Mesenchymal stem cell (in vitro differentiated cells and primary cell): ENCODE measurements around the gene ASCL3.
A peak's percentile ranks its signal among the peaks of the same experiment; 100 is the strongest.
"Not testable (repeated sequence)": the region's sequence is repeated elsewhere in the genome, so short reads cannot be mapped to it uniquely, and the experiment has no call there.

Experiments used
- DNase-seq: peaks from one replicate; pipeline ENCODE4 v3.0.0-alpha.2; 2013
- H2AFZ ChIP-seq: one replicate; pipeline ENCODE4 v1.6.1; 2013; ENCODE audit warnings: low read depth, mild to moderate bottlenecking, control low read depth, inconsistent platforms, low read length, moderate library complexity
- H2AK5ac ChIP-seq: 2 replicates; pipeline ENCODE4 v1.6.1; 2013; ENCODE audit warnings: low read length, moderate library complexity, mild to moderate bottlenecking, inconsistent platforms; ENCODE audit not compliant: severe bottlenecking
- H2BK120ac ChIP-seq: one replicate; pipeline ENCODE4 v1.6.1; 2013; ENCODE audit warnings: low read depth, mild to moderate bottlenecking, inconsistent platforms, low read length, moderate library complexity
- H2BK12ac ChIP-seq, 2 experiments: one replicate each; pipeline ENCODE4 v1.6.1; 2013; ENCODE audit warnings: inconsistent platforms in 2 of 2, low read length in 2 of 2, mild to moderate bottlenecking in 2 of 2, moderate library complexity in 2 of 2, control low read depth in 1 of 2
- H2BK15ac ChIP-seq: one replicate; pipeline ENCODE4 v1.6.1; 2013; ENCODE audit warnings: mild to moderate bottlenecking, low read depth, inconsistent platforms; ENCODE audit not compliant: poor library complexity, severe bottlenecking
- H2BK5ac ChIP-seq: 2 replicates; pipeline ENCODE4 v1.6.1; 2013; ENCODE audit warnings: low read depth, mild to moderate bottlenecking, low read length, control low read depth, inconsistent platforms; ENCODE audit not compliant: poor library complexity, severe bottlenecking
- H3K14ac ChIP-seq, 2 experiments: one replicate each; pipeline ENCODE4 v1.6.1; 2013; ENCODE audit warnings: inconsistent platforms in 2 of 2, low read length in 2 of 2, control low read depth in 1 of 2, mild to moderate bottlenecking in 1 of 2, moderate library complexity in 1 of 2
- H3K18ac ChIP-seq, 2 experiments: one replicate each; pipeline ENCODE4 v1.6.1; 2013; ENCODE audit warnings: inconsistent platforms in 2 of 2, low read length in 2 of 2, control low read depth in 1 of 2, low read depth in 1 of 2, mild to moderate bottlenecking in 1 of 2
- H3K23ac ChIP-seq, 2 experiments: one replicate each; pipeline ENCODE4 v1.6.1; 2013; ENCODE audit warnings: inconsistent platforms in 2 of 2, low read length in 2 of 2, mild to moderate bottlenecking in 2 of 2, moderate library complexity in 2 of 2, control low read depth in 1 of 2
- H3K27ac ChIP-seq: 2 replicates; pipeline ENCODE4 v1.5.1; 2013; ENCODE audit warnings: mild to moderate bottlenecking, moderate library complexity, low read length, control low read depth, inconsistent platforms; ENCODE audit not compliant: poor library complexity, severe bottlenecking
- H3K27me3 ChIP-seq, 2 experiments: 2 replicates each; pipeline versions ENCODE4 v1.6.1 to v1.7.0; 2013; ENCODE audit warnings: low read length in 2 of 2, mild to moderate bottlenecking in 2 of 2, moderate library complexity in 2 of 2, control low read depth in 1 of 2, inconsistent platforms in 1 of 2; ENCODE audit not compliant: control insufficient read depth in 1 of 2, insufficient read depth in 1 of 2
- H3K36me3 ChIP-seq, 2 experiments: 2 replicates each; pipeline versions ENCODE4 v1.6.1 to v1.7.0; 2013; ENCODE audit warnings: low read length in 2 of 2, control low read depth in 1 of 2, inconsistent platforms in 1 of 2, low read depth in 1 of 2, mild to moderate bottlenecking in 1 of 2; ENCODE audit not compliant: insufficient read depth in 2 of 2, control insufficient read depth in 1 of 2
- H3K4ac ChIP-seq, 2 experiments: one replicate each; pipeline ENCODE4 v1.6.1; 2013; ENCODE audit warnings: inconsistent platforms in 2 of 2, low read length in 2 of 2, mild to moderate bottlenecking in 2 of 2, moderate library complexity in 2 of 2, control low read depth in 1 of 2, low read depth in 1 of 2
- H3K4me1 ChIP-seq: 2 replicates; pipeline ENCODE4 v1.6.1; 2013; ENCODE audit warnings: low read depth, low read length, control low read depth; ENCODE audit not compliant: control insufficient read depth, insufficient read depth
- H3K4me2 ChIP-seq: 2 replicates; pipeline ENCODE4 v1.6.1; 2013; ENCODE audit warnings: low read length, mild to moderate bottlenecking, inconsistent platforms; ENCODE audit not compliant: poor library complexity, severe bottlenecking
- H3K4me3 ChIP-seq, 2 experiments: 2 replicates each; pipeline versions ENCODE4 v1.5.1 to v1.7.0; 2013; ENCODE audit warnings: low read length in 2 of 2, mild to moderate bottlenecking in 2 of 2, control low read depth in 1 of 2, low read depth in 1 of 2; ENCODE audit not compliant: insufficient read depth in 1 of 2
- H3K79me1 ChIP-seq: replicated peaks from 2 replicates; pipeline ENCODE4 v1.6.1; 2013; ENCODE audit warnings: mild to moderate bottlenecking, control low read depth, low read length, inconsistent platforms; ENCODE audit not compliant: poor library complexity, severe bottlenecking
- H3K9ac ChIP-seq: 2 replicates; pipeline ENCODE4 v1.7.0; 2013; ENCODE audit warnings: mild to moderate bottlenecking, low read length, moderate library complexity
- H3K9me3 ChIP-seq: 2 replicates; pipeline ENCODE4 v1.7.0; 2013; ENCODE audit warnings: mild to moderate bottlenecking, low read length; ENCODE audit not compliant: control insufficient read depth
- H4K8ac ChIP-seq: one replicate; pipeline ENCODE4 v1.6.1; 2013; ENCODE audit warnings: inconsistent platforms, mild to moderate bottlenecking, low read length, moderate library complexity
- H4K91ac ChIP-seq: one replicate; pipeline ENCODE4 v1.6.1; 2013; ENCODE audit warnings: mild to moderate bottlenecking, low read length, inconsistent platforms
- WGBS: methylation state at CpG from one replicate; pipeline ENCODE4 v1.1.7; 2013; ENCODE audit warnings: mixed read lengths; 5-methylcytosine and 5-hydroxymethylcytosine counted together

The ASCL3 gene

GRCh38 chr11:8937159-8937558, 5.7 kb downstream of the ASCL3 start:
- H3K23ac ChIP-seq, result no peak overlapping the region
- H3K4me2 ChIP-seq, result no peak overlapping the region
- H3K4me3 ChIP-seq, result no peak overlapping the region
- no peak overlapping the region for H2AFZ ChIP-seq
- peaks cover 8% of the 10 kb centered on the region for H3K4me1 ChIP-seq
- 93% methylated on average over 10 of the region's 10 CpGs for WGBS
- H2BK120ac ChIP-seq, result no peak overlapping the region
- no peak overlapping the region for H4K91ac ChIP-seq
- no peak overlapping the region for H3K27ac ChIP-seq
- H2AK5ac ChIP-seq, result no peak overlapping the region
- H3K36me3 ChIP-seq, result no peaks in the 10 kb centered on the region
- no peak overlapping the region for H3K18ac ChIP-seq
- DNase-seq, result no peak
- no peak overlapping the region for H2BK5ac ChIP-seq
- H3K4ac ChIP-seq, result peak overlapping the region in 1 of 2 experiments; percentile 47
- no peaks in the 10 kb centered on the region for H3K79me1 ChIP-seq
- H4K8ac ChIP-seq, result no peak overlapping the region
- no peak overlapping the region for H2BK15ac ChIP-seq
- H3K9me3 ChIP-seq, result no peaks in the 10 kb centered on the region
- H3K14ac ChIP-seq, result no peak overlapping the region
- H3K9ac ChIP-seq, result no peak overlapping the region
- H2BK12ac ChIP-seq, result no peak overlapping the region
- peaks cover 0 to 5% of the 10 kb centered on the region in 2 experiments for H3K27me3 ChIP-seq

GRCh38 chr11:8935789-8936188, 7.0 kb downstream of the ASCL3 start:
- H3K4me3 ChIP-seq, H2BK15ac ChIP-seq, H3K4me1 ChIP-seq, H4K91ac ChIP-seq, H2AFZ ChIP-seq, H3K27ac ChIP-seq, H3K36me3 ChIP-seq, H3K23ac ChIP-seq, H3K9me3 ChIP-seq, H2BK5ac ChIP-seq, H3K79me1 ChIP-seq, H3K4ac ChIP-seq, H3K9ac ChIP-seq, H3K4me2 ChIP-seq, H3K14ac ChIP-seq, H3K27me3 ChIP-seq, DNase-seq: not testable (repeated sequence)
- WGBS, result no CpG with 5 or more reads among the region's 2 CpGs
- H2BK120ac ChIP-seq, result peak overlapping the region; percentile 46
- peak overlapping the region; percentile 45 for H4K8ac ChIP-seq
- peak overlapping the region in 1 of 2 experiments; percentile 92 for H2BK12ac ChIP-seq
- peak overlapping the region; percentile 67 for H2AK5ac ChIP-seq
- H3K18ac ChIP-seq, result peak overlapping the region in 1 of 2 experiments; percentile 45

DNA sequence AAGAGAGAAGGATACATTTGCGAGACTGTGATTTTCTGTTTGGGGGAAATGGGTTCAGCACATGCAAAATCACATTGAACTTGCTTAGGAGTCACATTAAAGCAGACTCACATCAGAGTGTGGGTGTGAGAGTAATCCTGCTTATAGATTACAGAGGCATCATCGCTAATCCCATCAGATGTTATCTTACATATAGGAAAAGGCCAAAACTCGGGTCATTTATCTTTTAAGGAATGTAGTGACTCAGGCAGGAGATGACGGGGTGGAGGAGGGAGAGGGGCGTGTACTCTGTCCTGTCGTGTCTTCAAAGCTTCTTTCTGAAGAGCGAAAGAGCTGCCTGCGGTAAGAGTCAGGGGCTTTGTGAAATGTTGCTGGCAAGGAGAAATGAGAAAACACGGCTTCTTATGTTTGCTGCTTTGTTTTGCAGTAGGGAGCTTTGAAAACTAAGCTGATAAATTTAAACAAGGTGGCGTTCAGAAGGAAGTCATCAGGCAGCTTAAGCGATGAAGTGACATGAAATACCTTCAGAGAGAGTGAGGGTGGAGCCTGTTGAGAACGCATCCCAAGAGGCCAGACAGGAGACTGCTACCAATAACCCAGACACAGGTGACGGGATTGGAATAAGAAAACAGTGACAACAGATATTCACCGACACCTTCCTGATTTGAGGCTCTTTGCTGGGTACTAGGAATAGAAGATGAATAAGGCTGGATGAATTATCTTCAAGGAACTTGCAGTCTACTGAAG, 7.9 kb downstream of the ASCL3 start:
- Histone ChIP-seq H4K91ac (no peak overlapping the region), H3K4me1 (peaks cover 11% of the 10 kb centered on the region), H3K79me1 (no peaks in the 10 kb centered on the region), H3K27ac (no peak overlapping the region), H3K4me2 (peak overlapping the region; percentile 7), H2BK15ac (no peak overlapping the region), H3K18ac (peak overlapping the region in 1 of 2 experiments; percentile 28), H3K9me3 (no peaks in the 10 kb centered on the region), H3K14ac (no peak overlapping the region), H3K4me3 (peak overlapping the region in 1 of 2 experiments; percentile 52), H3K36me3 (no peaks in the 10 kb centered on the region), H2AK5ac (no peak overlapping the region), H3K4ac (no peak overlapping the region), H4K8ac (no peak overlapping the region), H2AFZ (no peak overlapping the region), H2BK12ac (peak overlapping the region in 1 of 2 experiments; percentile 21), H3K27me3 (no peaks in the 10 kb centered on the region), H3K9ac (peak overlapping the region; percentile 45), H2BK120ac (no peak overlapping the region), H2BK5ac (no peak overlapping the region), H3K23ac (no peak overlapping the region)
- peak; percentile 92 for DNase-seq
- WGBS, result 18% methylated on average over 14 of the region's 14 CpGs

DNA sequence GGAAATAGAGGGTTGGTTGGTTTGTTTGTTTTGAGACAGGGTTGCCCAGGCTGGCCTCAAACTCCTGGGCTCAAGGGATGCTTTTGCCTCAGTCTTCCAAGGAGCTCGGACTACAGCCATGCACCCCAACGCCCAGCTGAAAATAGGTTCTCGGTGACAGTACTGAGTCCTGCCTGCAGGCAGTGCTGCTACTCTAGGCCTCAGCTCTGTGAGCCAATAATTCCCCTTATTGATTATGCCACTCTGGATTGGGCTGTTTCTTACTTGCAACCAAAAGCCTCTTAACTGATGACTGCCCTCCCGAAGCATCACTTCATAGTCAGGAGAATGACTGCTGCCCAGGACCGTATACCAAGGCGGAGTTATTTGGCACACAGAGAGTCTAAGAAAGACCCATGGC, 8.9 kb downstream of the ASCL3 start:
- Histone ChIP-seq H3K9ac (no peak overlapping the region), H2AK5ac (no peak overlapping the region), H3K36me3 (no peaks in the 10 kb centered on the region), H4K91ac (no peak overlapping the region), H3K18ac (peak overlapping the region; percentile 0 to 34), H3K14ac (no peak overlapping the region), H2BK15ac (no peak overlapping the region), H2BK5ac (peak overlapping the region; percentile 23), H2AFZ (no peak overlapping the region), H3K23ac (no peak overlapping the region), H4K8ac (no peak overlapping the region), H3K27me3 (no peaks in the 10 kb centered on the region), H3K27ac (no peak overlapping the region), H3K79me1 (no peaks in the 10 kb centered on the region), H3K4ac (no peak overlapping the region), H3K4me1 (peaks cover 11% of the 10 kb centered on the region), H2BK120ac (no peak overlapping the region), H3K4me2 (no peak overlapping the region), H3K9me3 (no peaks in the 10 kb centered on the region), H2BK12ac (peak overlapping the region in 1 of 2 experiments; percentile 95), H3K4me3 (no peak overlapping the region)
- 92% methylated on average over 6 of the region's 6 CpGs for WGBS
- peak; percentile 17 for DNase-seq
